RCC 7860 (cell line): ENCODE results near the gene MB21D2.

Source experiments
- DNase-seq: peaks from one replicate; pipeline ENCODE4 v3.0.0-alpha.2; 2015; ENCODE audit warnings: low spot score
- FAIRE-seq: peaks from 2 replicates; lab custom pipeline; 2012; peaks lifted over from hg19 to GRCh38; lab: Jason Lieb, UNC

Gene MB21D2

GRCh38 chr3:192923731-192924130, 6.1 kb upstream of the MB21D2 start:
- FAIRE-seq (no peak), DNase-seq (no peak)

GRCh38 chr3:192921793-192922192, 4.1 kb upstream of the MB21D2 start:
- no peak for FAIRE-seq
- DNase-seq: no peak

GRCh38 chr3:192920411-192920810, 2.8 kb upstream of the MB21D2 start:
- DNase-seq (no peak), FAIRE-seq (no peak)

GRCh38 chr3:192919901-192920300, 2.2 kb upstream of the MB21D2 start:
- FAIRE-seq: no peak

GRCh38 chr3:192918275-192918588, 576 bp upstream of the MB21D2 start:
- DNase-seq: no peak
- FAIRE-seq: no peak

More at GRCh38 chr3:192919901-192920300, 2.2 kb upstream of the MB21D2 start:
- no peak for DNase-seq

GRCh38 chr3:192917028-192917403, 640 bp downstream of the MB21D2 start:
- peak; percentile 47 for DNase-seq
- no peak for FAIRE-seq

- FAIRE-seq (no peak), DNase-seq (peak; percentile 27)
These were observed 1.2 kb downstream of the MB21D2 start for GRCh38 chr3:192916371-192917027.

- FAIRE-seq: no peak
These were observed 1.9 kb downstream of the MB21D2 start for GRCh38 chr3:192915722-192916121.

GRCh38 chr3:192915304-192915703, 2.4 kb downstream of the MB21D2 start:
- FAIRE-seq: no peak
- peak; percentile 40 for DNase-seq

More at GRCh38 chr3:192915722-192916121, 1.9 kb downstream of the MB21D2 start:
- DNase-seq: peak; percentile 53

GRCh38 chr3:192914848-192915247, 2.8 kb downstream of the MB21D2 start:
- FAIRE-seq (no peak), DNase-seq (no peak)

GRCh38 chr3:192913540-192913939, 4.1 kb downstream of the MB21D2 start:
- no peak for FAIRE-seq

GRCh38 chr3:192911293-192911692, 6.4 kb downstream of the MB21D2 start:
- no peak for FAIRE-seq

More at GRCh38 chr3:192913540-192913939, 4.1 kb downstream of the MB21D2 start:
- no peak for DNase-seq

GRCh38 chr3:192907784-192908183, 9.9 kb downstream of the MB21D2 start:
- DNase-seq (no peak), FAIRE-seq (no peak)

More at GRCh38 chr3:192911293-192911692, 6.4 kb downstream of the MB21D2 start:
- no peak for DNase-seq

GRCh38 chr3:192906940-192907339, 10.7 kb downstream of the MB21D2 start:
- DNase-seq (no peak), FAIRE-seq (no peak)

GRCh38 chr3:192905980-192906678, 11.5 kb downstream of the MB21D2 start:
- no peak for FAIRE-seq
- no peak for DNase-seq

GRCh38 chr3:192904632-192905289, 12.9 kb downstream of the MB21D2 start:
- DNase-seq (no peak), FAIRE-seq (no peak)

GRCh38 chr3:192902549-192902948, 15.1 kb downstream of the MB21D2 start:
- FAIRE-seq: no peak
- DNase-seq: no peak

GRCh38 chr3:192901435-192901834, 16.2 kb downstream of the MB21D2 start:
- FAIRE-seq (peak; percentile 94), DNase-seq (peak; percentile 98)

GRCh38 chr3:192899540-192899982, 18.1 kb downstream of the MB21D2 start:
- DNase-seq (peak; percentile 98), FAIRE-seq (peak; percentile 92)

GRCh38 chr3:192897005-192897404, 20.7 kb downstream of the MB21D2 start:
- FAIRE-seq (no peak), DNase-seq (no peak)

GRCh38 chr3:192896208-192896607, 21.4 kb downstream of the MB21D2 start:
- DNase-seq (no peak), FAIRE-seq (no peak)

GRCh38 chr3:192894676-192895075, 23.0 kb downstream of the MB21D2 start:
- FAIRE-seq (no peak), DNase-seq (no peak)
